Stomach smooth muscle (tissue), 2 donors: ENCODE results near the gene BTRC.

ENCODE experiments used
- H3K27ac ChIP-seq: one replicate; pipeline ENCODE4 v1.7.0; 2013; ENCODE audit warnings: mild to moderate bottlenecking, low read length, inconsistent platforms
- H3K27me3 ChIP-seq, 2 donors: one replicate each; pipeline ENCODE4 v1.7.0; 2013; ENCODE audit warnings: low read length in 2 of 2; ENCODE audit not compliant: insufficient read depth in 2 of 2, control insufficient read depth in 1 of 2
- H3K36me3 ChIP-seq, 2 donors: one replicate each; pipeline ENCODE4 v1.7.0; 2013; ENCODE audit warnings: low read length in 2 of 2; ENCODE audit not compliant: control insufficient read depth in 2 of 2, insufficient read depth in 2 of 2
- H3K4me1 ChIP-seq: one replicate; pipeline ENCODE4 v1.7.0; 2013; ENCODE audit warnings: low read length; ENCODE audit not compliant: control insufficient read depth, insufficient read depth
- H3K4me3 ChIP-seq, 2 donors: one replicate each; pipeline ENCODE4 v1.7.0; 2013; ENCODE audit warnings: low read length in 2 of 2
- H3K9ac ChIP-seq, 2 donors: one replicate each; pipeline ENCODE4 v1.7.0; 2013; ENCODE audit warnings: low read length in 2 of 2, mild to moderate bottlenecking in 1 of 2
- H3K9me3 ChIP-seq, 2 donors: one replicate each; pipeline ENCODE4 v1.7.0; 2013; ENCODE audit warnings: low read length in 2 of 2; ENCODE audit not compliant: control insufficient read depth in 2 of 2
- donor health status: healthy.
- donor health status: Pancreatic carcinoma.

The BTRC gene

DNA sequence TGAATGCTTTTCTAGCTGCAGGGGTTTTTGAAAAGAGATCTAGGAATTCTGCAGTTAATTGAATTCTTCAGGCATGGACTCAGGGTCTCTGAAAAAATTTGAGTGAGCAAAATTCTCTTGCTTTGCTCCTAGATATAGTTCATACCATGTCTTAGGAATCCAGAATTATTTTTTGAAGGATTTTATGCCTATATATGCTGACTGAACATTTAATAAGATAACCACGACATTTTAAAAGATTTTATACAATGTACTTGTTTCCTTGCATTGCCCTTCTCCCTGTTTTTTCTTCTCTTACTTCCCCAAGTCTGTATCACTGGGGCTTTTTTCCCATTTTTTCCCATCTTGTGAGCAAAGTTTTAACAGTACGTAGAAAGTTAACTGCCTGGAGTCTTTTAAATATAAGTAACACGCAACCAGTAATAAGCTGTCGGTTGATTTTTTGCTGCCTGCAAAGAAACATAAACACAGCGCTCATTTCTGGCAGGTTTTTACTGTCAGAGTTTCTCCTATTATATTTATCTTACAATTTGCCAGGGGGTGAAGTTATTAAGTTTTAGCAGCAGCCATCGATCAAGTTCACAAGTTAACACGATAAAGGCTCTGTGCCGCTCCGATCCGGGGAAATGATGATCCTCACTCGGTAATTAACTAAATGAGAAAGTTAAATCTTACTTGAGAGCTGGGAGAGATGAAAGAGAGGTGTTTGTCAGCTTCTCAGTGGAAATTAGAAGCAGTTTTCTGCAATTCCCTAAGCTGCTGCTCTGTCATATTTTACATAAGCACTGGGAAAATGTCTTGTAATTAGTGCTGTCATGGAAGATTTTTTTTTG is 153.1 kb downstream of the BTRC start:
- Histone ChIP-seq H3K9ac (no peak overlapping the region), H3K27ac (no peak overlapping the region), H3K27me3 (no peaks in the 10 kb centered on the region), H3K4me3 (no peak overlapping the region), H3K9me3 (no peaks in the 10 kb centered on the region), H3K4me1 (no peaks in the 10 kb centered on the region), H3K36me3 (no peaks in the 10 kb centered on the region)

GRCh38 chr10:101507828-101508227 is 153.9 kb downstream of the BTRC start:
- no peak overlapping the region for H3K4me3 ChIP-seq
- H3K36me3 ChIP-seq: no peaks in the 10 kb centered on the region
- H3K9me3 ChIP-seq: no peaks in the 10 kb centered on the region
- H3K27ac ChIP-seq: no peak overlapping the region
- H3K27me3 ChIP-seq: no peaks in the 10 kb centered on the region
- no peaks in the 10 kb centered on the region for H3K4me1 ChIP-seq
- no peak overlapping the region for H3K9ac ChIP-seq

DNA sequence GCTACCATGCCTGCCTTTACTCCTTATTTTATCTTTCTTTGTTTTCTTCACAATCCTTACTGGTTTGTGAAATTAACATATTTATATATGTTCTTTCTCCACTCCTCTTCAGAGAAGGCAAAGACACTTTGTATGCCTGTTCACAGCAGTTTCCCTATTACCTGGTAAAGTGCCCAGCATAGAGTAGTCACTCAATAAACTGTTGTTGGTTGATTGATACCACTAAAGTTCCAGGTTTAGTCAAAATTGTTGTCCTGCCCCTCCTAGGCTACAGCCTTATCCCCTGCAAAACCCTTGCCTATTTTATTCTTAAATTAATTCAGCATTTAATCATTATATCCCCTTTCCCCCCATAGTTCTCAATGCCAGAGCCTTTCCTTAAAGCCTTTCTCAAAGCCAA is 158.0 kb downstream of the BTRC start:
- Histone ChIP-seq H3K27me3 (no peaks in the 10 kb centered on the region), H3K27ac (no peak overlapping the region), H3K4me1 (no peaks in the 10 kb centered on the region), H3K9ac (no peak overlapping the region), H3K9me3 (no peaks in the 10 kb centered on the region), H3K36me3 (no peaks in the 10 kb centered on the region), H3K4me3 (no peak overlapping the region)

- H3K9me3 ChIP-seq: no peaks in the 10 kb centered on the region
- H3K4me3 ChIP-seq: no peak overlapping the region
- H3K27me3 ChIP-seq: no peaks in the 10 kb centered on the region
- no peaks in the 10 kb centered on the region for H3K4me1 ChIP-seq
- no peak overlapping the region for H3K27ac ChIP-seq
- H3K9ac ChIP-seq: no peak overlapping the region
- no peaks in the 10 kb centered on the region for H3K36me3 ChIP-seq
Measured at GRCh38 chr10:101512738-101513137, 158.8 kb downstream of the BTRC start.

GRCh38 chr10:101513733-101514132 is 159.8 kb downstream of the BTRC start:
- Histone ChIP-seq H3K27me3 (no peaks in the 10 kb centered on the region), H3K4me3 (no peak overlapping the region), H3K9ac (no peak overlapping the region), H3K4me1 (no peaks in the 10 kb centered on the region), H3K9me3 (no peaks in the 10 kb centered on the region), H3K27ac (no peak overlapping the region), H3K36me3 (no peaks in the 10 kb centered on the region)

- H3K27me3 ChIP-seq: no peaks in the 10 kb centered on the region
- H3K27ac ChIP-seq: no peak overlapping the region
- H3K4me1 ChIP-seq: no peaks in the 10 kb centered on the region
- H3K4me3 ChIP-seq: no peak overlapping the region
- H3K9me3 ChIP-seq: no peaks in the 10 kb centered on the region
- H3K9ac ChIP-seq: no peak overlapping the region
- peaks cover 3% of the 10 kb centered on the region in 2 donors for H3K36me3 ChIP-seq
Measured at GRCh38 chr10:101525848-101526247, 171.9 kb downstream of the BTRC start.

DNA sequence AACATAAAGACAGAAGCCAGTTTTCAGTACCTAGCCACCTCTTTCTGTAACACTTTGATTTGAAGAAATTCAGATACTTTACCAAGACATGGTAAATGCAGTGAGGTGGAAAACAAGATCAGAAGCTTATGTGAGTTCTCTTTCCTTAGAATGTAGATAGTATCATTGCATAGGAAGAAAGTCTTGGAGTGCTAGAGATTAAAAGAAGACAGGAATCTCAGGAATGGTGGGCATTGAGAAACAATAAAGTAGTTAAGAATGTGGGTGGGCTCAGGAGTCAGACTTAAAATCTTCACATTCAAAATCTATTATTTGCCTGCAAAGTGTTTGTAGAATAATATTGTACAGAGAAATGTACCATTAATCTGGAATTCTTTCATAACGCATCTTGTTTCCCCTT is 175.2 kb downstream of the BTRC start:
- no peaks in the 10 kb centered on the region for H3K4me1 ChIP-seq
- H3K4me3 ChIP-seq: no peak overlapping the region
- no peak overlapping the region for H3K27ac ChIP-seq
- H3K9ac ChIP-seq: no peak overlapping the region
- no peaks in the 10 kb centered on the region for H3K9me3 ChIP-seq
- no peaks in the 10 kb centered on the region for H3K27me3 ChIP-seq
- peaks cover 3 to 14% of the 10 kb centered on the region in 2 donors for H3K36me3 ChIP-seq

GRCh38 chr10:101529725-101530553 is 176.0 kb downstream of the BTRC start:
- no peaks in the 10 kb centered on the region for H3K27me3 ChIP-seq
- peaks cover 9 to 14% of the 10 kb centered on the region in 2 donors for H3K36me3 ChIP-seq
- no peak overlapping the region for H3K4me3 ChIP-seq
- no peak overlapping the region for H3K27ac ChIP-seq
- H3K4me1 ChIP-seq: no peaks in the 10 kb centered on the region
- H3K9me3 ChIP-seq: no peaks in the 10 kb centered on the region
- no peak overlapping the region for H3K9ac ChIP-seq

DNA sequence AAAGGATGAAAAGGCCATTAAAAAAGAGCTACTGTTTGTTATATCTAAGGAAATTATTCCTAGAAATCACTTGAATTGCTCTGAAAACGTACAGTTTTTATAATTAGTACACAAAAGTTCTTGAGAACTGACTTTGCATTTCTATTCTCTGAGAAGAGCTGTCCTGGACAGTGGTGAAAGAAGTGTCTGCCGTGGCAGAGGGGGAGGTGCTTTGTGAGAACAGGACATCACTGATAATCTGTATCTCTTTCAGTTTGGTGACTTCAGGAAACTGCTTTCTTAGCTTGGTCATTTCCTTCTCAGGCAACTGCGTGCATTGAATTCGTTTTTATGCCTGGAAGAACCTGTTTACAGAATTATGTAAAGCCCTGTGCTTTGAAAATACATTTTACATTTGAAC is 182.0 kb downstream of the BTRC start:
- H3K4me1 ChIP-seq: no peaks in the 10 kb centered on the region
- peaks cover 14 to 26% of the 10 kb centered on the region in 2 donors for H3K36me3 ChIP-seq
- no peaks in the 10 kb centered on the region for H3K9me3 ChIP-seq
- H3K27ac ChIP-seq: no peak overlapping the region
- no peak overlapping the region for H3K9ac ChIP-seq
- no peak overlapping the region for H3K4me3 ChIP-seq
- no peaks in the 10 kb centered on the region for H3K27me3 ChIP-seq

GRCh38 chr10:101536800-101537199 is 182.8 kb downstream of the BTRC start:
- Histone ChIP-seq H3K36me3 (peaks cover 14 to 26% of the 10 kb centered on the region in 2 donors), H3K27me3 (no peaks in the 10 kb centered on the region), H3K27ac (no peak overlapping the region), H3K4me1 (no peaks in the 10 kb centered on the region), H3K9ac (no peak overlapping the region), H3K4me3 (no peak overlapping the region), H3K9me3 (no peaks in the 10 kb centered on the region)

DNA sequence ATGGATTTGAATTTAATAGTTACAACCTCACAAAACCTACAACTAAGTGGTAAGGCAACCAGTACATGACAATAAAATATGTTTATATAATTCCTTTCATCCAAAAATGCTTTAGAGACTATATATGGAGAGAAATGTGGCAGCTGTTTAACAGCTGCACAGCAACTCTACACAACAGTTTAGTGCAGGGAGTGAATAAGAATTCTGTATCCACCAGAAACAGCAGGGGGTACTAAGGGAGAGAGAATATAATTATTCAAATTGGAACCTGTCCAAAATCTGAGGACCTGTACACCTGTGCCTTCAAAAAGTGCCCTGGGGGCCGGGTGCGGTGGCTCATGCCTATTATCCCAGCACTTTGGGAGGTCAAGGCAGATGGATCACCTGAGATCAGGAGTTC is 184.5 kb downstream of the BTRC start:
- Histone ChIP-seq H3K36me3 (peaks cover 15 to 16% of the 10 kb centered on the region in 2 donors), H3K9ac (no peak overlapping the region), H3K4me1 (no peaks in the 10 kb centered on the region), H3K27me3 (no peaks in the 10 kb centered on the region), H3K4me3 (no peak overlapping the region), H3K27ac (no peak overlapping the region), H3K9me3 (no peaks in the 10 kb centered on the region)
